ENCODE data around the gene GPR3. TPM values are rescaled to one million over a fixed set of nuclear protein-coding genes. Genes with fewer than 3 reads are reported as not detected.

The GPR3 gene
- total and polyA plus RNA-seq, 2 of the 8 experiments (the other 6 are each of a cell fraction or from before 2014, with no cell fraction given), result 9.9 to 26.5 TPM

- TF ChIP-seq BCL11A (IDR thresholded peaks at IDR 0.05; ENCODE audit: low read depth in 2 of 2, low read length in 2 of 2) (no peak), MAX (IDR thresholded peaks at IDR 0.05) (no peak)
Measured at GRCh38 chr1:27346357-27346756, 46.1 kb upstream of the GPR3 start (continued).

All from H1 (cell line).